HepG2 (cell line): ENCODE measurements around the gene ANKRD40. TPM values are rescaled to one million over a fixed set of nuclear protein-coding genes. Genes with fewer than 3 reads are reported as not detected.

Experiments
- CAMTA2 ChIP-seq: sonication (generic); formaldehyde crosslinking; IDR thresholded peaks from 2 replicates; pipeline ENCODE4 v1.4.0; 2020; ENCODE audit warnings: mild to moderate bottlenecking, missing genetic modification reagents, borderline replicate concordance
- DPF2 ChIP-seq: sonication (generic); formaldehyde crosslinking; IDR thresholded peaks from 2 replicates; pipeline ENCODE4 v1.4.0; 2020; ENCODE audit warnings: mild to moderate bottlenecking, low read depth, missing genetic modification reagents, borderline replicate concordance
- FOXC1 ChIP-seq: sonication (generic); formaldehyde crosslinking; IDR thresholded peaks from 2 replicates; pipeline ENCODE4 v1.8.0; 2022; ENCODE audit warnings: mild to moderate bottlenecking, missing genetic modification reagents, borderline replicate concordance
- MEIS2 ChIP-seq: sonication (generic); formaldehyde crosslinking; IDR thresholded peaks from 2 replicates; pipeline ENCODE4 v1.9.0; 2021; ENCODE audit warnings: mild to moderate bottlenecking, missing genetic modification reagents
- REPIN1 ChIP-seq: sonication (generic); formaldehyde crosslinking; IDR thresholded peaks from 2 replicates; pipeline ENCODE4 v1.8.0; 2022; ENCODE audit warnings: missing genetic modification reagents, low read depth, mild to moderate bottlenecking, borderline replicate concordance
- SOX6 ChIP-seq, 2 experiments: fragments of 450-650 bp in 1 of 2; sonication (generic) in 1 of 2; formaldehyde crosslinking in 1 of 2; IDR thresholded peaks; 2 replicates each; pipeline versions ENCODE4 v1.4.0 to v1.6.1; 2017 to 2020; ENCODE audit warnings: antibody characterized with exemption in 1 of 2, mild to moderate bottlenecking in 1 of 2, missing genetic modification reagents in 1 of 2
- STAG1 ChIP-seq: sonication (generic); formaldehyde crosslinking; IDR thresholded peaks from 2 replicates; pipeline ENCODE4 v1.4.0; 2020; ENCODE audit warnings: missing genetic modification reagents
- TBP ChIP-seq: sonication (generic); formaldehyde crosslinking; IDR thresholded peaks from 2 replicates; pipeline ENCODE4 v1.5.0; 2020; ENCODE audit warnings: missing genetic modification reagents
- ZBTB42 ChIP-seq: sonication (generic); formaldehyde crosslinking; IDR thresholded peaks from 2 replicates; pipeline ENCODE4 v1.5.0; 2020; ENCODE audit warnings: mild to moderate bottlenecking, missing genetic modification reagents
- ZNF143 ChIP-seq: sonication (generic); formaldehyde crosslinking; IDR thresholded peaks from 2 replicates; pipeline ENCODE4 v1.4.0; 2020; ENCODE audit warnings: missing genetic modification reagents
- ZNF251 ChIP-seq: sonication (generic); formaldehyde crosslinking; IDR thresholded peaks from 2 replicates; pipeline ENCODE4 v1.9.0; 2021; ENCODE audit warnings: mild to moderate bottlenecking, missing genetic modification reagents
- ZNF30 ChIP-seq: sonication (generic); formaldehyde crosslinking; IDR thresholded peaks from 2 replicates; pipeline ENCODE4 v1.5.0; 2020; ENCODE audit warnings: mild to moderate bottlenecking, missing genetic modification reagents
- ZNF530 ChIP-seq: sonication (generic); formaldehyde crosslinking; IDR thresholded peaks from 2 replicates; pipeline ENCODE4 v1.5.0; 2020; ENCODE audit warnings: low read depth, mild to moderate bottlenecking, missing genetic modification reagents
- ZNF556 ChIP-seq: sonication (generic); formaldehyde crosslinking; IDR thresholded peaks from 2 replicates; pipeline ENCODE4 v1.4.0; 2020; ENCODE audit warnings: mild to moderate bottlenecking, missing genetic modification reagents, borderline replicate concordance
- ZNF7 ChIP-seq: IDR thresholded peaks from 2 replicates; pipeline ENCODE4 v1.6.1; 2016; ENCODE audit warnings: missing biosample characterization, missing genetic modification reagents
- ZNF709 ChIP-seq: sonication (generic); formaldehyde crosslinking; IDR thresholded peaks from 2 replicates; pipeline ENCODE4 v1.5.0; 2020; ENCODE audit warnings: mild to moderate bottlenecking, missing genetic modification reagents
- polyA plus RNA-seq, 8 experiments: library from polyadenylated mRNA; depleted of rRNA in 3 of 8; stranded (reverse) in 7 of 8; unstranded in 1 of 8; fragments of >200 nt; fragmentation: Illumina TruSeq in 4 of 8; extraction: Trizol in 4 of 8; gene quantifications; 2 replicates each; pipeline versions ENCODE4 v1.2.1 to v1.2.3, GENCODE V29; 2011 to 2016; ENCODE audit warnings: low read depth in 4 of 8, missing spikeins in 1 of 8, mixed read lengths in 1 of 8; ENCODE audit not compliant: insufficient read depth in 1 of 8
- total RNA-seq, 5 experiments: library from RNA; depleted of rRNA; stranded (reverse); fragments of >200 nt; fragmentation: Illumina TruSeq; extraction: Trizol; gene quantifications; 2 replicates each; pipeline ENCODE4 v1.2.3, GENCODE V29; 2016; ENCODE audit warnings: low read depth in 1 of 5
- TF ChIP-seq, protein P1 (sequence below): sonication (generic); formaldehyde crosslinking; IDR thresholded peaks from 2 replicates; pipeline ENCODE4 v1.5.0; 2020; ENCODE audit warnings: mild to moderate bottlenecking, missing genetic modification reagents, borderline replicate concordance
- TF ChIP-seq, protein P2 (sequence below): sonication (generic); formaldehyde crosslinking; IDR thresholded peaks from 2 replicates; pipeline ENCODE4 v1.5.0; 2020; ENCODE audit warnings: missing genetic modification reagents, mild to moderate bottlenecking, borderline replicate concordance
- TF ChIP-seq, protein P3 (sequence below): sonication (generic); formaldehyde crosslinking; IDR thresholded peaks from 2 replicates; pipeline ENCODE4 v1.4.0; 2020; ENCODE audit warnings: mild to moderate bottlenecking, missing genetic modification reagents
- TF ChIP-seq, protein P4 (sequence below): sonication (generic); formaldehyde crosslinking; IDR thresholded peaks from 2 replicates; pipeline ENCODE4 v1.4.0; 2020; ENCODE audit warnings: missing genetic modification reagents, mild to moderate bottlenecking, borderline replicate concordance
- TF ChIP-seq, protein P5 (sequence below): sonication (generic); formaldehyde crosslinking; IDR thresholded peaks from 2 replicates; pipeline ENCODE4 v1.4.0; 2020; ENCODE audit warnings: missing genetic modification reagents, borderline replicate concordance

ANKRD40 gene
- total and polyA plus RNA-seq, 2 of the 13 experiments (the other 11 are each of a cell fraction or from before 2014, with no cell fraction given): 35.0 to 46.4 TPM

DNA sequence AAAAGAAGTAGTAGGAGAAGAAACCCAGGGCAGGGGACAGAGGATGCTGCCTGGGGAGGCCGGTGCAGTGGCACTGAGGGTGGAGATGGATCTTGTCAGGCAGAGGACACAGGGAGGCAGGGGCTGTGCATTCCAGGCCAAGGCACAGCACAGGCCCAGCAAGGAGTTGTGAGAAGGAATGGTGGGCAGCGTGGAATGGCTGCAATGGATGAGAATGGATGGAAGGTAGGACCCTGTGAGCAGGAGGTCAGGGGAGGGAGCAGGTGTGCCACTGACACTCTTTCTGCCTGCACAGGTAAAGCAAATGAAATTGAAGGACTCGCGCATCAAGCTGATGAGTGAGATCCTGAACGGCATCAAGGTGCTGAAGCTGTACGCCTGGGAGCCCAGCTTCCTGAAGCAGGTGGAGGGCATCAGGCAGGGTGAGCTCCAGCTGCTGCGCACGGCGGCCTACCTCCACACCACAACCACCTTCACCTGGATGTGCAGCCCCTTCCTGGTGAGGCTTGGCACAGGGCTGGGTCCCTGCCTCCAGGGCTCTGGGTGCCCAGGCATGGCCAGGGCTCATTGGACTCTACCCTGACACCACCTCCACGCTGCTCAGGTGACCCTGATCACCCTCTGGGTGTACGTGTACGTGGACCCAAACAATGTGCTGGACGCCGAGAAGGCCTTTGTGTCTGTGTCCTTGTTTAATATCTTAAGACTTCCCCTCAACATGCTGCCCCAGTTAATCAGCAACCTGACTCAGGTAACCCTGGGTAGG is 40.3 kb downstream of the ANKRD40 start (continued):
- TF ChIP-seq, protein P1, sequence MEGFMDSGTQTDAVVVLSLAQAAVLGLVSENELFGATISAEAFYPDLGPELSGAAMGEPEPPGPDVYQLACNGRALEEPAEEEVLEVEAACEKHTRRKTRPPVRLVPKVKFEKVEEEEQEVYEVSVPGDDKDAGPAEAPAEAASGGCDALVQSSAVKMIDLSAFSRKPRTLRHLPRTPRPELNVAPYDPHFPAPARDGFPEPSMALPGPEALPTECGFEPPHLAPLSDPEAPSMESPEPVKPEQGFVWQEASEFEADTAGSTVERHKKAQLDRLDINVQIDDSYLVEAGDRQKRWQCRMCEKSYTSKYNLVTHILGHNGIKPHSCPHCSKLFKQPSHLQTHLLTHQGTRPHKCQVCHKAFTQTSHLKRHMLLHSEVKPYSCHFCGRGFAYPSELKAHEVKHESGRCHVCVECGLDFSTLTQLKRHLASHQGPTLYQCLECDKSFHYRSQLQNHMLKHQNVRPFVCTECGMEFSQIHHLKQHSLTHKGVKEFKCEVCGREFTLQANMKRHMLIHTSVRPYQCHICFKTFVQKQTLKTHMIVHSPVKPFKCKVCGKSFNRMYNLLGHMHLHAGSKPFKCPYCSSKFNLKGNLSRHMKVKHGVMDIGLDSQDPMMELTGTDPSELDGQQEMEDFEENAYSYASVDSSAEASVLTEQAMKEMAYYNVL (CRISPR knock-in tag): no peak
- TF ChIP-seq DPF2 (CRISPR knock-in tag) (no peak), ZNF251 (CRISPR knock-in tag) (peak; percentile 28; the same call in 1 of the 2 replicates), TBP (no peak), ZNF530 (CRISPR knock-in tag) (no peak), ZNF709 (CRISPR knock-in tag) (no peak), ZNF143 (CRISPR knock-in tag) (0 out of 2 replicates have a peak, but pooled peaks have one; percentile 20), SOX6 (IDR thresholded peaks at IDR 0.05) (no peak), SOX6 (CRISPR knock-in tag; IDR thresholded peaks at IDR 0.05) (peak; percentile 59), CAMTA2 (CRISPR knock-in tag) (no peak), MEIS2 (no peak), REPIN1 (no peak), ZNF7 (CRISPR knock-in tag) (no peak), ZNF30 (CRISPR knock-in tag) (no peak), STAG1 (CRISPR knock-in tag) (no peak), FOXC1 (CRISPR knock-in tag) (0 out of 2 replicates have a peak, but pooled peaks have one; percentile 50), ZNF556 (CRISPR knock-in tag) (no peak), ZBTB42 (CRISPR knock-in tag) (no peak)
- TF ChIP-seq, protein P2, sequence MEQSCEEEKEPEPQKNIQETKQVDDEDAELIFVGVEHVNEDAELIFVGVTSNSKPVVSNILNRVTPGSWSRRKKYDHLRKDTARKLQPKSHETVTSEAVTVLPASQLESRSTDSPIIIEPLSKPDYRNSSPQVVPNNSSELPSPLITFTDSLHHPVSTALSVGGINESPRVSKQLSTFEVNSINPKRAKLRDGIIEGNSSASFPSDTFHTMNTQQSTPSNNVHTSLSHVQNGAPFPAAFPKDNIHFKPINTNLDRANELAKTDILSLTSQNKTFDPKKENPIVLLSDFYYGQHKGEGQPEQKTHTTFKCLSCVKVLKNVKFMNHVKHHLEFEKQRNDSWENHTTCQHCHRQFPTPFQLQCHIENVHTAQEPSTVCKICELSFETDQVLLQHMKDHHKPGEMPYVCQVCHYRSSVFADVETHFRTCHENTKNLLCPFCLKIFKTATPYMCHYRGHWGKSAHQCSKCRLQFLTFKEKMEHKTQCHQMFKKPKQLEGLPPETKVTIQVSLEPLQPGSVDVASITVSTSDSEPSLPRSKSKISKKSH: no peak
- TF ChIP-seq, protein P3, sequence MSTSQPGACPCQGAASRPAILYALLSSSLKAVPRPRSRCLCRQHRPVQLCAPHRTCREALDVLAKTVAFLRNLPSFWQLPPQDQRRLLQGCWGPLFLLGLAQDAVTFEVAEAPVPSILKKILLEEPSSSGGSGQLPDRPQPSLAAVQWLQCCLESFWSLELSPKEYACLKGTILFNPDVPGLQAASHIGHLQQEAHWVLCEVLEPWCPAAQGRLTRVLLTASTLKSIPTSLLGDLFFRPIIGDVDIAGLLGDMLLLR: no peak
- TF ChIP-seq, protein P4, sequence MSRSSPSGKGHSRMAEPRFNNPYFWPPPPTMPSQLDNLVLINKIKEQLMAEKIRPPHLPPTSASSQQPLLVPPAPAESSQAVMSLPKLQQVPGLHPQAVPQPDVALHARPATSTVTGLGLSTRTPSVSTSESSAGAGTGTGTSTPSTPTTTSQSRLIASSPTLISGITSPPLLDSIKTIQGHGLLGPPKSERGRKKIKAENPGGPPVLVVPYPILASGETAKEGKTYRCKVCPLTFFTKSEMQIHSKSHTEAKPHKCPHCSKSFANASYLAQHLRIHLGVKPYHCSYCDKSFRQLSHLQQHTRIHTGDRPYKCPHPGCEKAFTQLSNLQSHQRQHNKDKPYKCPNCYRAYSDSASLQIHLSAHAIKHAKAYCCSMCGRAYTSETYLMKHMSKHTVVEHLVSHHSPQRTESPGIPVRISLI (CRISPR knock-in tag): no peak
- TF ChIP-seq, protein P5, sequence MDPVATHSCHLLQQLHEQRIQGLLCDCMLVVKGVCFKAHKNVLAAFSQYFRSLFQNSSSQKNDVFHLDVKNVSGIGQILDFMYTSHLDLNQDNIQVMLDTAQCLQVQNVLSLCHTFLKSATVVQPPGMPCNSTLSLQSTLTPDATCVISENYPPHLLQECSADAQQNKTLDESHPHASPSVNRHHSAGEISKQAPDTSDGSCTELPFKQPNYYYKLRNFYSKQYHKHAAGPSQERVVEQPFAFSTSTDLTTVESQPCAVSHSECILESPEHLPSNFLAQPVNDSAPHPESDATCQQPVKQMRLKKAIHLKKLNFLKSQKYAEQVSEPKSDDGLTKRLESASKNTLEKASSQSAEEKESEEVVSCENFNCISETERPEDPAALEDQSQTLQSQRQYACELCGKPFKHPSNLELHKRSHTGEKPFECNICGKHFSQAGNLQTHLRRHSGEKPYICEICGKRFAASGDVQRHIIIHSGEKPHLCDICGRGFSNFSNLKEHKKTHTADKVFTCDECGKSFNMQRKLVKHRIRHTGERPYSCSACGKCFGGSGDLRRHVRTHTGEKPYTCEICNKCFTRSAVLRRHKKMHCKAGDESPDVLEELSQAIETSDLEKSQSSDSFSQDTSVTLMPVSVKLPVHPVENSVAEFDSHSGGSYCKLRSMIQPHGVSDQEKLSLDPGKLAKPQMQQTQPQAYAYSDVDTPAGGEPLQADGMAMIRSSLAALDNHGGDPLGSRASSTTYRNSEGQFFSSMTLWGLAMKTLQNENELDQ: no peak
